ENCODE data around the gene NCAPG2.

GRCh38 chr7:158587162-158588084, 117.2 kb downstream of the NCAPG2 start, which contains the start of gene PTPRN2:
- TF ChIP-seq CTCF (IDR thresholded peaks at IDR 0.05) (no peak), POLR2A (IDR thresholded peaks at IDR 0.05) (no peak)
